HFFc6 (cell line): ENCODE data around the gene GM2A. TPM values are rescaled to one million over a fixed set of nuclear protein-coding genes. Genes with fewer than 3 reads are reported as not detected.

Experiments
- DNase-seq: peaks from one replicate; pipeline ENCODE4 v3.0.0-alpha.2; 2018
- H3K27ac Mint-ChIP-seq: 2 replicates; pipeline ENCODE4 v1.8.0; 2020; ENCODE audit warnings: mild to moderate bottlenecking, mixed read lengths
- H3K27me3 Mint-ChIP-seq: 2 replicates; pipeline ENCODE4 v1.8.0; 2021; ENCODE audit warnings: mild to moderate bottlenecking, moderate library complexity, mixed read lengths; ENCODE audit not compliant: insufficient read depth
- H3K36me3 Mint-ChIP-seq: 2 replicates; pipeline ENCODE4 v1.8.0; 2021; ENCODE audit warnings: low read depth, mixed read lengths
- H3K4me1 Mint-ChIP-seq: 2 replicates; pipeline ENCODE4 v1.8.0; 2020; ENCODE audit warnings: low read depth, mixed read lengths
- H3K4me3 Mint-ChIP-seq: 2 replicates; pipeline ENCODE4 v1.8.0; 2020; ENCODE audit warnings: mild to moderate bottlenecking, moderate library complexity, mixed read lengths
- H3K9me3 Mint-ChIP-seq: 2 replicates; pipeline ENCODE4 v1.8.0; 2020; ENCODE audit warnings: mild to moderate bottlenecking, mixed read lengths
- total RNA-seq, 6 experiments: library from RNA; stranded (reverse); fragmentation: NEBNext Ultra II Directional; extraction: Animal tissue kit (Norgen Biotek cat#: 25700); gene quantifications; 2 replicates in 1 of 6; 3 replicates in 5 of 6; pipeline ENCODE4 v1.2.3, GENCODE V29; 2021
- TF ChIP-seq, protein P1 (sequence below): fragments of 200-600 bp; sonication (generic); IDR thresholded peaks from 2 replicates; pipeline ENCODE4 v1.5.0; 2021; ENCODE audit warnings: antibody characterized with exemption, mild to moderate bottlenecking

GM2A gene
- total RNA-seq, 6 experiments from 2014 or later, result 26.0 to 34.8 (median 28.5) TPM

DNA sequence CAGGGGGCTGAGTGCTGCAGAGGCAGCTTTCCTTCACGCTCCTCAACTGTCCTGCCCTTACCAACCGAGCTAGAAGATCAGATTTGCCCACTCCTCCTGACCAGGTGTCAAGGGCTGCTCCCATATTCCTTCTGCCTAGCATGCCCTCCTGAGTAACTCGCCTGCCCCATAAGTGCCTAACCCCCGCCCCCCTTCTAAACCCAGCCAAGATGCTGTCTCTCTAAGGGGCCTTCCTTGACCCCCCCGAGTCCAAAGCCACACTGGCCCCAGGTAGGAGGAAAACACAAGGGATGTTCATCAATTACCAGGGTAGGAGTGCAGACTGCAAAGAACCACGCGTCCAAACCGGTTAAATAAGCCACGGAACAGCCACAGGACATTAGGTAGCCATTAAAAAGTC is 33.8 kb upstream of the GM2A start:
- Mint-ChIP-seq H3K27me3 (peaks cover 10% of the 10 kb centered on the region), H3K4me3 (no peak overlapping the region), H3K27ac (no peak overlapping the region), H3K9me3 (no peaks in the 10 kb centered on the region), H3K36me3 (no peaks in the 10 kb centered on the region), H3K4me1 (peaks cover 9% of the 10 kb centered on the region)
- DNase-seq, result no peak
- TF ChIP-seq, protein P1, sequence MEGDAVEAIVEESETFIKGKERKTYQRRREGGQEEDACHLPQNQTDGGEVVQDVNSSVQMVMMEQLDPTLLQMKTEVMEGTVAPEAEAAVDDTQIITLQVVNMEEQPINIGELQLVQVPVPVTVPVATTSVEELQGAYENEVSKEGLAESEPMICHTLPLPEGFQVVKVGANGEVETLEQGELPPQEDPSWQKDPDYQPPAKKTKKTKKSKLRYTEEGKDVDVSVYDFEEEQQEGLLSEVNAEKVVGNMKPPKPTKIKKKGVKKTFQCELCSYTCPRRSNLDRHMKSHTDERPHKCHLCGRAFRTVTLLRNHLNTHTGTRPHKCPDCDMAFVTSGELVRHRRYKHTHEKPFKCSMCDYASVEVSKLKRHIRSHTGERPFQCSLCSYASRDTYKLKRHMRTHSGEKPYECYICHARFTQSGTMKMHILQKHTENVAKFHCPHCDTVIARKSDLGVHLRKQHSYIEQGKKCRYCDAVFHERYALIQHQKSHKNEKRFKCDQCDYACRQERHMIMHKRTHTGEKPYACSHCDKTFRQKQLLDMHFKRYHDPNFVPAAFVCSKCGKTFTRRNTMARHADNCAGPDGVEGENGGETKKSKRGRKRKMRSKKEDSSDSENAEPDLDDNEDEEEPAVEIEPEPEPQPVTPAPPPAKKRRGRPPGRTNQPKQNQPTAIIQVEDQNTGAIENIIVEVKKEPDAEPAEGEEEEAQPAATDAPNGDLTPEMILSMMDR, result no peak

DNA sequence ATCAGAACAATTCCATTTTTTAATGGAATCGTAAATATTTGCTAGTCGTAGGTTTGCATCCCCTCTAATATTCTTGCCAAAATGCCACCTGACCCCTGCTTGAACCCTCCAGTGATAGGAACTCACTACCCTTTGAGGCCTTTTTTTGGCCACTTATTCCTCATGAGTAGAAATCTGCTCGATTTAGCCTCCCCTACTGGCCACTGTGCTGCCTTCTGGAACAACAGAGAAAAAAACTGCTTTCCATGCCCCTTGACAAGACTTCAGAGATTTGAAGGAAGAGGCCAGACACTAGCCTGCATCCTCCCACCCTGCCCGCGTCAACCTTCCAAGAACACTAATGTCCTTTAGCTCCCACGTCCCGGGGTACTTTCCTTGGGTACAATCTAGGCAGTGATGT is 33.2 kb upstream of the GM2A start:
- Mint-ChIP-seq H3K36me3 (no peaks in the 10 kb centered on the region), H3K27ac (no peak overlapping the region), H3K4me3 (no peak overlapping the region), H3K27me3 (peaks cover 10% of the 10 kb centered on the region), H3K9me3 (no peaks in the 10 kb centered on the region), H3K4me1 (peaks cover 13% of the 10 kb centered on the region)
- TF ChIP-seq, protein P1, result peak; percentile 55
- DNase-seq, result no peak

DNA sequence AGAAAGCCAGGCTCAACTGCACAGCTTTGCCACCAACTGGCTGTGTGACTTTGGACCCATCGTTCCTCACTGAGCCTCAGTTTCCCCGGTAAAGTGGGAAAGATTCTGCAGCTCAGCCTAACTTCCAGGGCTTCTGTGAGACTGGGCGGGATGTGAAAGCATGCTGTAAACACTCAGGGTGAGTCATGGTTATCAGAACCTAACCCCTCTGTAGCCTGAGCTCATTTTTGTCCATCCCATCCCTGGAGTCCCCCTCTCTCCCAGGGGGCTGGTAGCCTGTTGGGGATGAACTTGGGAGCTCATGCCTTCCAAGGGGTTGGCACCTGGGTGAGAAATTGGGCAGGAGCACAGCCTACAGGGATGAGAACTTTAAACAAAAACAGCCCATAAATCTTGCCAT is 31.4 kb upstream of the GM2A start:
- Mint-ChIP-seq H3K36me3 (no peaks in the 10 kb centered on the region), H3K9me3 (no peaks in the 10 kb centered on the region), H3K4me3 (no peak overlapping the region), H3K27me3 (peaks cover 10% of the 10 kb centered on the region), H3K4me1 (peaks cover 13% of the 10 kb centered on the region), H3K27ac (no peak overlapping the region)
- TF ChIP-seq, protein P1, result no peak
- no peak for DNase-seq

DNA sequence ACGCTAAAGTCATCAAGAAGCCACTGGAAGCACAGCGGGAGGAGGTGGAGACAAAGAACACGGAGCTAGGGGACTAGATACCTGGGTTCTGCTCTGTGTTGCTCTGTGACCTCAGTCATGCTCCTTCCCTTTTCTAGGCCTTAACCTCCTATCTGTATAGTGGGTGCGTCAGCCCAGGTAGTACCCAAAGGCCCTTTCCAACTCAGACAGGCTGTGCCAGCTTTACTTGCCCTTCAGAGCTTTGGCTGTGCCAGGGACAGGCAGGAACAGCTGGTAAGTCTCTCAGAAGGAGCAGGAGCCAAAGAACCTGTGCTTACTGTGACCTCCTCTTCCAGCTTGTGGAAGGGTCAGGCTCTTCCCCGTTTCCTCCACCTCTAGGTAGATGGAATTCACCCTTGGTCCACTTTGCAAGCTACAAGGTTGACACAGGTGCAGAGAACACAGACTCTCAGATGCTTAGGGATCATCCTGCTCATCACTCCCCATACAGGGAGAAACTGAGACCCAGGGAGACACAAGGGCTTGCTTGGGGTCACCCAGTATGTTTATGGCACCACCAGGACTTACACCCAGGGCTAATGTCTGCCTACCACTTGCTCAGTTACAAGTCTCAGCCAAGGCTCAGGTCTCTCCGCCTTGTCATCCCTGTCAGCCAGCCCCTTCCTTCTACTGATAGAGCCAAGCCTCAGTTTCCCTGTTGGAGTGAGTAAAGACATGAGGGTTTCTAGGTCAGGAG is 30.8 kb upstream of the GM2A start:
- H3K27me3 Mint-ChIP-seq, result peaks cover 10% of the 10 kb centered on the region

DNA sequence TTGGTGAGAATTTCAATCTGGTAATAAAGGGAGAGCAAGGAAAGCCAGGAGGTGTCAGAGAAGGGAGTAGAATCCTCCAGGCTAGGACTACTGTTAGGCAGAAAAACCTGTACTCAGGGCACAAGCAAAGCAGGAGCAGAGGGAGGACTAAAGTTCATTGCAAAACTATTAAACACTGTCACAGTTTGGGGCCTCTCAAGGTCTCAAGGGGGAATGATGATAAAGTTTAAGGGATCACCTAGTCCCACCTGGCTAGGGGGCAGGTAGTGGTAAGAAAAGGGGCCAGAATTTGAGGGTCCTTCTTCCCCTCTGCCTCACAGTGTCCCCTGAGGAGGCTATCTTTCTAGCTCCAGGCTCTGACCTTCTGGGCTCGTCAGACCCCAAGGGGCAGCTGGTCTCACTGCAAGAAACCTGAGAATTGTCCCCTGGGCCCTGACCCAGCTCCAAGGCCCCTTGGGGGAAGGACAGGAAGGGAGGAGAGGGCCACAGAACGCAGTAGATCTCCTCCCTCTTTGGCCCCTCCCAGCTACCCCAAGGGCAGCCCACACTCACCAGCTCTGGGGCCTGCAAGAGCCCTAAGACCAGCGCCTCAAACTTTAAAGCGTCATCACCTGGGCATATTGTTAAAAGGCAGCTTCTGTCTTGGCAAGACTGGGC is 30.1 kb upstream of the GM2A start:
- TF ChIP-seq, protein P1, result no peak
- Mint-ChIP-seq H3K27ac (no peak overlapping the region), H3K9me3 (no peaks in the 10 kb centered on the region), H3K27me3 (peaks cover 13% of the 10 kb centered on the region), H3K36me3 (no peaks in the 10 kb centered on the region), H3K4me3 (peak overlapping the region; percentile 84), H3K4me1 (peaks cover 13% of the 10 kb centered on the region)
- no peak for DNase-seq

More for the DNA sequence above, 30.8 kb upstream of the GM2A start:
- H3K4me1 Mint-ChIP-seq, result peaks cover 13% of the 10 kb centered on the region
- DNase-seq, result no peak
- H3K4me3 Mint-ChIP-seq, result no peak overlapping the region
- no peaks in the 10 kb centered on the region for H3K9me3 Mint-ChIP-seq
- TF ChIP-seq, protein P1, result no peak
- no peak overlapping the region for H3K27ac Mint-ChIP-seq
- H3K36me3 Mint-ChIP-seq, result no peaks in the 10 kb centered on the region
